ENCODE measurements around the gene GPR160. TPM values are rescaled to one million over a fixed set of nuclear protein-coding genes. Genes with fewer than 3 reads are reported as not detected.

GPR160 gene
- total RNA-seq, 4 donors from 2014 or later: 0.88 to 4.5 (median 2.9) TPM

- DNase-seq: no peak
- TF ChIP-seq POLR2A (IDR thresholded peaks at IDR 0.05): no peak
- TF ChIP-seq, protein P1, sequence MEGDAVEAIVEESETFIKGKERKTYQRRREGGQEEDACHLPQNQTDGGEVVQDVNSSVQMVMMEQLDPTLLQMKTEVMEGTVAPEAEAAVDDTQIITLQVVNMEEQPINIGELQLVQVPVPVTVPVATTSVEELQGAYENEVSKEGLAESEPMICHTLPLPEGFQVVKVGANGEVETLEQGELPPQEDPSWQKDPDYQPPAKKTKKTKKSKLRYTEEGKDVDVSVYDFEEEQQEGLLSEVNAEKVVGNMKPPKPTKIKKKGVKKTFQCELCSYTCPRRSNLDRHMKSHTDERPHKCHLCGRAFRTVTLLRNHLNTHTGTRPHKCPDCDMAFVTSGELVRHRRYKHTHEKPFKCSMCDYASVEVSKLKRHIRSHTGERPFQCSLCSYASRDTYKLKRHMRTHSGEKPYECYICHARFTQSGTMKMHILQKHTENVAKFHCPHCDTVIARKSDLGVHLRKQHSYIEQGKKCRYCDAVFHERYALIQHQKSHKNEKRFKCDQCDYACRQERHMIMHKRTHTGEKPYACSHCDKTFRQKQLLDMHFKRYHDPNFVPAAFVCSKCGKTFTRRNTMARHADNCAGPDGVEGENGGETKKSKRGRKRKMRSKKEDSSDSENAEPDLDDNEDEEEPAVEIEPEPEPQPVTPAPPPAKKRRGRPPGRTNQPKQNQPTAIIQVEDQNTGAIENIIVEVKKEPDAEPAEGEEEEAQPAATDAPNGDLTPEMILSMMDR (IDR thresholded peaks at IDR 0.05): peak in 2 of 6 experiments; percentile 8 to 27
- no peaks in the 10 kb centered on the region for H3K9me3 ChIP-seq
- intact Hi-C loops (cut with DNase I): no loop called here
- no peaks in the 10 kb centered on the region for H3K4me1 ChIP-seq
- H3K27ac ChIP-seq: no peak overlapping the region
- H3K27me3 ChIP-seq: no peaks in the 10 kb centered on the region
- peaks cover 0 to 97% (median 44%) of the 10 kb centered on the region in 3 donors for H3K36me3 ChIP-seq
- no peak overlapping the region for H3K4me3 ChIP-seq
These were observed 79.3 kb downstream of the GPR160 start for GRCh38 chr3:170117134-170117533.

DNA sequence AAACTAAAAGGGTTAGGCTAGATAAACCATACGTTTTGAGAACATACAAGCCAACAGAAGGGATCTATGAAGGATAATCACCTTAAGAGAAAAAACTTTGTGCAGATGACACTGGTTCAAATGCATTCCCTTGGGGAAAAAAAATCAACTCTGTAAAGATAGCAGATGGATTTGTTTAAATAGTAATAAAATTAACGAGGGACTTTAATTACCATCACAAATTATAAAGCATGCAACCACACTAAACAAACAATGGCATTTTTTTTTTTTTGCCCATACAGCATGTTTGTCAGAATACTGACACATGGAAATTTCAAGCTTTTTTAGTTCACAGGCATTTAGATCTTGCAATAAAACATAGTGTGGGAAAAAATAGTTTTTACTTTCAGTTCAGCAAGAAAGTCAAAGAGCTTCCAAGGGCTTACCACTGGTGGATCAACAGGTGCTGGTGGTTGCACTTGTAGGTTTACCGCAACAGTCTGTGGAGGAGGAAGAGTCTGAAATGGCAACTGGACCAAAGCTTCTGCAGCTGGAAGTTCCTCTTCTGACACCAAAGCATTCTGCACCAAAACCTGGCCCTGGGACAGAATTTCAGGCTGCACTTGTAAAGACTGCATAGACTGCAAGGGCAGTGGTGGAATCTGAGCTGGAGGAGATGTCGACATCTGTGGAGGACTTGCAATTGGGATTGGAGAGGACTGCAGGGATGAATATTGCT lies 90.6 kb downstream of the GPR160 start:
- Histone ChIP-seq H3K27ac (no peak overlapping the region), H3K4me3 (no peak overlapping the region), H3K4me1 (no peaks in the 10 kb centered on the region), H3K27me3 (no peaks in the 10 kb centered on the region), H3K36me3 (peaks cover 9 to 79% (median 12%) of the 10 kb centered on the region in 3 donors), H3K9me3 (peaks cover 0 to 7% (median 0%) of the 10 kb centered on the region in 3 donors)
- DNase-seq: no peak
- intact Hi-C loops (cut with DNase I): no loop called here
- TF ChIP-seq POLR2A (IDR thresholded peaks at IDR 0.05): no peak
- TF ChIP-seq, protein P1 (IDR thresholded peaks at IDR 0.05): no peak
- WGBS, 2 donors: 71 to 78% methylated on average over 4 of the region's 4 CpGs

DNA sequence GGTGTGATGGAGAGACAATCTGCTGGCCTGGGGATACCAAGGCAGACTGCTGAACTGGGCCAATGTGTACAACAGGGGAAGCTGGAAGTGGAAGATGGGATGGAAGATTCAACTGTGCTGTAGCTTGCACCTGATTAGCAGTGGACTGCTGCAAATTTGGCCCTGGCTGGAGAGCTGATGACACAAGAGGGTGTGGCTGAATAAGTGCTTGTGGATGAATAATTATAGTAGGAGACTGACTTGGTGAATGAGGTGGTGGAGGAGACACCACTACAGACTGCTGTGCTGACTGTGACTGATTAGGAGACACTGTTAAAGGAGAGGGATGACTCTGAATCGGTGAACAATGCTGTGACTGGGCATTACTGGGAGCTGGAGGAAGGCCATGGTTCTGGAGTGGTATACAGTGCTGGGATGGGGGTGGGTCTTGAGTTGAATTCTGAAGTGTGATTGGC lies 91.2 kb downstream of the GPR160 start:
- DNase-seq: no peak
- no peak overlapping the region for H3K4me3 ChIP-seq
- peaks cover 10 to 79% (median 12%) of the 10 kb centered on the region in 3 donors for H3K36me3 ChIP-seq
- peaks cover 0 to 7% (median 0%) of the 10 kb centered on the region in 3 donors for H3K9me3 ChIP-seq
- intact Hi-C loops (cut with DNase I): no loop called here
- TF ChIP-seq, protein P1 (IDR thresholded peaks at IDR 0.05): no peak
- no peak for TF ChIP-seq POLR2A (IDR thresholded peaks at IDR 0.05)
- H3K27me3 ChIP-seq: no peaks in the 10 kb centered on the region
- no peaks in the 10 kb centered on the region for H3K4me1 ChIP-seq
- WGBS, 2 donors: 87 to 100% methylated on average over 1 of the region's 1 CpG
- no peak overlapping the region for H3K27ac ChIP-seq

- H3K4me1 ChIP-seq: no peaks in the 10 kb centered on the region
- H3K27ac ChIP-seq: no peak overlapping the region
- TF ChIP-seq, protein P1 (IDR thresholded peaks at IDR 0.05): no peak
- no peak for TF ChIP-seq POLR2A (IDR thresholded peaks at IDR 0.05)
- H3K36me3 ChIP-seq: peaks cover 12 to 86% (median 19%) of the 10 kb centered on the region in 3 donors
- DNase-seq: no peak
- intact Hi-C loops (cut with DNase I): no loop called here
- no peaks in the 10 kb centered on the region for H3K27me3 ChIP-seq
- H3K9me3 ChIP-seq: peaks cover 0 to 7% (median 0%) of the 10 kb centered on the region in 3 donors
- no peak overlapping the region for H3K4me3 ChIP-seq
These were observed 92.7 kb downstream of the GPR160 start for GRCh38 chr3:170130532-170130931.

DNA sequence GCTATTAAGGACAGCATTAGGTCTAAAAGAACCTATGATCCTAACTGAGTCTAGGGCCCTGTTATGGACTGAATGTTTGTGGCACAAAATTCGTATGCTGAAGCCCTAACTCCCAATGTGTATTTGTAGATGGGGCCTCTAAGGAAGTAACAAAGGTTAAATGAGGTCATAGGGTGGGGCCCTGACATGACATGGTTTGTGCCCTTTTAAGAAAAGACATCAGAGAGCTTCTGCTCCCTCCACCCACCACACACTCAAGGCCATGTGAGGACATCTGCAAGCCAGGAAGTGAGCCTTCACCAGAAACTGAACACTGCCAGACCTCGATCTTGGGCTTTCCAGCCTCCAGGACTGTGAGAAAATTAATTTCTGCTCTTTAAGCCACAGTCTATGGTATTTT lies 94.5 kb downstream of the GPR160 start:
- Histone ChIP-seq H3K27ac (no peak overlapping the region), H3K4me1 (no peaks in the 10 kb centered on the region), H3K27me3 (no peaks in the 10 kb centered on the region), H3K4me3 (no peak overlapping the region), H3K36me3 (peaks cover 10 to 93% (median 19%) of the 10 kb centered on the region in 3 donors), H3K9me3 (peaks cover 0 to 7% (median 0%) of the 10 kb centered on the region in 3 donors)
- no peak for TF ChIP-seq POLR2A (IDR thresholded peaks at IDR 0.05)
- TF ChIP-seq, protein P1 (IDR thresholded peaks at IDR 0.05): no peak
- intact Hi-C loops (cut with DNase I): no loop called here
- no peak for DNase-seq
- WGBS, 2 donors: 79 to 95% methylated on average over 2 of the region's 2 CpGs

Small RNA genes lying within 50 kb of the gene (small RNA-seq; reads per million reads assigned to genes)
- 0 reads per million in 4 donors for gene RNU4-38P

Other genes starting within 250 kb of the GPR160 start
- not detected for gene LRRIQ4, start 225.1 kb upstream of the GPR160 start, total RNA-seq
- 1 to 10 TPM in 1 of 4 donors, under 1 TPM in 1, not detected in 2; 0.35 to 1.3 TPM for gene LRRC34, start 225.1 kb upstream of the GPR160 start, total RNA-seq
- not detected for gene LRRC31, start 168.1 kb upstream of the GPR160 start, total RNA-seq
- not detected for gene SAMD7, start 126.4 kb upstream of the GPR160 start, total RNA-seq
- gene SEC62, start 71.2 kb upstream of the GPR160 start, total RNA-seq: 10 to 100 TPM; 15.0 to 49.8 (median 23.6) TPM
- 10 to 100 TPM; 22.1 to 47.7 (median 25.4) TPM for gene PHC3, start 143.7 kb downstream of the GPR160 start, total RNA-seq
- 10 to 100 TPM; 27.7 to 41.1 (median 35.3) TPM for gene PRKCI, start 184.4 kb downstream of the GPR160 start, total RNA-seq

All from esophagus squamous epithelium (tissue), 5 donors.